Psoas muscle (tissue), 8 donors: ENCODE data around the gene WAPL. TPM values are rescaled to one million over a fixed set of nuclear protein-coding genes. Genes with fewer than 3 reads are reported as not detected.

Source experiments
- ATAC-seq, 4 donors: fragments of 200-7000 bp; cut with Tn5 transposase; one replicate each; pipeline ENCODE4 v1.9.1; 2020; ENCODE audit warnings: moderate library complexity in 3 of 4, mild to moderate bottlenecking in 2 of 4
- DNase-seq, 2 donors: peaks; one replicate each; pipeline ENCODE4 v3.0.0-alpha.2; 2020
- H3K27ac ChIP-seq: fragments of 200-600 bp; one replicate; pipeline ENCODE4 v1.8.0; 2022
- H3K27me3 ChIP-seq, 3 donors: fragments of 200-600 bp in 1 of 3; one replicate each; pipeline versions ENCODE4 v1.6.1 to v1.8.0; 2013 to 2022; ENCODE audit warnings: low read length in 2 of 3, mild to moderate bottlenecking in 2 of 3, moderate library complexity in 1 of 3; ENCODE audit not compliant: insufficient read depth in 3 of 3
- H3K36me3 ChIP-seq, 2 donors: fragments of 200-600 bp in 1 of 2; one replicate each; pipeline versions ENCODE4 v1.6.1 to v1.8.0; 2013 to 2022; ENCODE audit warnings: low read depth in 1 of 2, mild to moderate bottlenecking in 1 of 2, moderate library complexity in 1 of 2; ENCODE audit not compliant: insufficient read depth in 1 of 2
- H3K4me1 ChIP-seq: fragments of 200-600 bp; one replicate; pipeline ENCODE4 v1.8.0; 2022
- H3K4me3 ChIP-seq: fragments of 200-600 bp; one replicate; pipeline ENCODE4 v1.8.0; 2022; ENCODE audit warnings: mild to moderate bottlenecking
- H3K9me3 ChIP-seq: fragments of 200-600 bp; one replicate; pipeline ENCODE4 v1.8.0; 2022
- WGBS, 3 donors: extraction: QIAGEN DNeasy Blood & Tissue Kit; methylation state at CpG; one replicate each; pipeline versions ENCODE4 v1.1.6 to v1.1.7; 2013; 5-methylcytosine and 5-hydroxymethylcytosine counted together
- intact Hi-C, 2 donors: fragments of 100-400 bp; cut with DNase I; formaldehyde crosslinking; loops; one replicate each; pipeline versions ENCODE4 v1.11.0 to v1.14.2; 2022
- polyA plus RNA-seq, 3 donors: library from polyadenylated mRNA; stranded (reverse); fragments of 200-250 nt; gene quantifications; one replicate each; pipeline ENCODE4 v1.2.3, GENCODE V29; 2013
- total RNA-seq, 4 donors: library from RNA; stranded (reverse); fragmentation: NEBNext Ultra II Directional in 2 of 4; extraction: Animal tissue kit (Norgen Biotek cat#: 25700) in 2 of 4; gene quantifications; one replicate each; pipeline versions ENCODE4 v1.2.1 to v1.2.4, GENCODE V29; 2021 to 2023
- TF ChIP-seq, protein P1 (sequence below): fragments of 200-600 bp; IDR thresholded peaks from one replicate; pipeline ENCODE4 v1.8.0; 2022; ENCODE audit warnings: antibody characterized with exemption
- donor health status: healthy with polysubstance abuse.
- donor health status: DM: no; HTN: no; CAD: no; lungs with moderate emphysema.
- donor health status: Bipolar disorder and iron deficiency.
- donor health status: healthy.
- donor health status: DM: yes; HTN: yes; CAD: no.
- donor health status: DM: no; HTN: no; CAD: no.
- donor health status: DM: no; HTN: no; CAD: no.
- donor health status: DM: yes; HTN: yes; CAD: no.

WAPL gene
- total and polyA plus RNA-seq, 7 donors = 20.0 to 63.7 (median 38.0) TPM

DNA sequence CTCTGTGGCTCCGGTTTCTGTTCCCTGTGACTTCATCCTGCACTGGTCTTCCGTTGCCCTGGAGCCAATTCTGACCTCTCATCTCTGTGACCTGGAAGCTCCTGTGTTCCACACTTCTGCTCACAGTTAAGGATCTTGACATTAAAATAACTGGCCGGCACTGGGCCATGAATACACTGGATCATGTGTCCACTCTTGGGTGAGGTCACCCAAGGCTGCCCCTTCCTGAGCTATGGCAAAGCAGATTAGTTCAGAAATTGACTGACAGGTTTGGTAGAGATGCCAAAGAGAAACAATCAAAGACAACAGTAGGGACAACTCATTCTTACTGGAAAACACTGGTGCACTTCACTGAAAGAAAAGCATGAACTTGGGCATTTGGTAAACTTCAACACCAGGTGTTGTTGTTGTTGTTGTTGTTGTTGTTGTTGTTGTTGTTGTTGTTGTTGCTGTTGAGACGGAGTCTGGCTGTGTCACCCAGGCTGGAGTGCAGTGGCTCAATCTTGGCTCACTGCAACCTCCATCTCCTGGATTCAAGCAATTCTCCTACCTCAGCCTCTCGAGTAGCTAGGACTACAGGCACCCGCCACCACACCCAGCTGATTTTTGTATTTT is 118.3 kb downstream of the WAPL start:
- Histone ChIP-seq H3K4me3 (no peak overlapping the region), H3K27ac (no peak overlapping the region), H3K27me3 (no peaks in the 10 kb centered on the region), H3K4me1 (peaks cover 10% of the 10 kb centered on the region), H3K36me3 (no peaks in the 10 kb centered on the region), H3K9me3 (no peaks in the 10 kb centered on the region)
- TF ChIP-seq, protein P1, sequence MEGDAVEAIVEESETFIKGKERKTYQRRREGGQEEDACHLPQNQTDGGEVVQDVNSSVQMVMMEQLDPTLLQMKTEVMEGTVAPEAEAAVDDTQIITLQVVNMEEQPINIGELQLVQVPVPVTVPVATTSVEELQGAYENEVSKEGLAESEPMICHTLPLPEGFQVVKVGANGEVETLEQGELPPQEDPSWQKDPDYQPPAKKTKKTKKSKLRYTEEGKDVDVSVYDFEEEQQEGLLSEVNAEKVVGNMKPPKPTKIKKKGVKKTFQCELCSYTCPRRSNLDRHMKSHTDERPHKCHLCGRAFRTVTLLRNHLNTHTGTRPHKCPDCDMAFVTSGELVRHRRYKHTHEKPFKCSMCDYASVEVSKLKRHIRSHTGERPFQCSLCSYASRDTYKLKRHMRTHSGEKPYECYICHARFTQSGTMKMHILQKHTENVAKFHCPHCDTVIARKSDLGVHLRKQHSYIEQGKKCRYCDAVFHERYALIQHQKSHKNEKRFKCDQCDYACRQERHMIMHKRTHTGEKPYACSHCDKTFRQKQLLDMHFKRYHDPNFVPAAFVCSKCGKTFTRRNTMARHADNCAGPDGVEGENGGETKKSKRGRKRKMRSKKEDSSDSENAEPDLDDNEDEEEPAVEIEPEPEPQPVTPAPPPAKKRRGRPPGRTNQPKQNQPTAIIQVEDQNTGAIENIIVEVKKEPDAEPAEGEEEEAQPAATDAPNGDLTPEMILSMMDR = no peak
- ATAC-seq (no peak), DNase-seq (no peak)
- 44 to 54% (median 47%) methylated on average over 6 of the region's 6 CpGs for WGBS, 3 donors
- intact Hi-C loops = no loop called here

GRCh38 chr10:86402283-86402941 is 119.2 kb downstream of the WAPL start:
- Histone ChIP-seq H3K4me3 (no peak overlapping the region), H3K9me3 (no peaks in the 10 kb centered on the region), H3K36me3 (no peaks in the 10 kb centered on the region), H3K27me3 (no peaks in the 10 kb centered on the region), H3K27ac (no peak overlapping the region), H3K4me1 (peaks cover 10% of the 10 kb centered on the region)
- intact Hi-C loops = no loop called here
- ATAC-seq (no peak), DNase-seq (no peak)
- TF ChIP-seq, protein P1 = no peak
- WGBS, 3 donors = 7 to 11% (median 10%) methylated on average over 18 of the region's 18 CpGs

- peak in 2 of 4 donors; percentile 8 to 10 for ATAC-seq
- WGBS, 3 donors = 17 to 24% (median 18%) methylated on average over 20 to 27 of the region's 27 CpGs
- intact Hi-C loops = loop anchor here in 1 of 2 donors (2.0 kb wide), 1 partner anchor 185 kb away; no protein-coding TSS in a partner anchor
These were observed 119.9 kb downstream of the WAPL start for GRCh38 chr10:86401588-86402282.

DNA sequence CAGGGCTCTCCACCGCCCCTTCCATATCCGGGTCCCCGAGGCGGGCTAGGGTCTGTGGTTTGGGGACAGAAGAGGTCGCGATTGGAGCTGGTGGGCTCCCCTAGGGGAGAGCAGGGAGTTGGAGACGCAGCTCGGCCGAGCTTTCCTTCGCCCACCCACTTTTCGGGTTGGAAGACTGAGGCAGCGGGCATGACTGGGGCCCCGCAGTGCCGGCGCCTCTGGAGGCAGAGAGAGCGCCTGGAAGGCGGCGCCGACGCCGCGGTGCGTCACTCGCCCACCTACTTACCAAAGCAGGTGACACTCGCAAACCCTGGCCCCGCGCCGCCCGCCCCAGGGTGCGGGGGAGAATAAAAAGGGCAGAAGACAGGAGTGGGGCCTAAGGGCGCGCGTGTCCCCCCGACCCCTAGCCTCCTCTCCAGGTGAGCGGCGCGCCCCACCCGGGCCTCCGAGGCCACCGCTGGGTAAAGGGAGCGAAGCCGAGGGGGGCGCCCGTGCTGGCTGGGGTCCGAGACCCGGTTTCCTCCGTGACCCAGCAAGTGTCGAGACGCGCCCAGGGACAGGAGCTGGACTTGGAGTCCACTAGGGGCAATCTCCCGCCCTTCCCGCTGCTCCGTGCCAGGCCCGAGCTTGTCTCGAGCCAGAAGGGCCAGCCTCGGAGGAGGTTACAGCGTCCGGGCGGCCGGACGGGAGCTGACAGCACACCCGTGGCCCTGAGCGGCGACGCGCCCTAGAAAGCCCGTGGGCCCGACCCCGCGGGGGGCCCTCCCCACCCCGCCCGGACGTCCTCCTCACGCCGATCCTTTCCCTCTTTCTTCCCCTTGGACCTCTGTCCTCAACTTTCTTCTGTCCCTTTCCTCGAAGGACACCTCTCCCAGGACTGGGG is 120.6 kb downstream of the WAPL start:
- Histone ChIP-seq H3K27me3 (no peaks in the 10 kb centered on the region), H3K36me3 (no peaks in the 10 kb centered on the region), H3K4me1 (peaks cover 10% of the 10 kb centered on the region), H3K27ac (peak overlapping the region; percentile 54), H3K9me3 (no peaks in the 10 kb centered on the region), H3K4me3 (peak overlapping the region; percentile 75)
- TF ChIP-seq, protein P1 = no peak
- ATAC-seq (peak; percentile 36 to 64 (median 54)), DNase-seq (peak; percentile 51 to 77)
- 1% methylated on average over 48 to 76 of the region's 76 CpGs for WGBS, 3 donors
- intact Hi-C loops = loop anchor here in 1 of 2 donors (2.0 kb wide), 1 partner anchor 186 kb away; no protein-coding TSS in a partner anchor

More at GRCh38 chr10:86401588-86402282, 119.9 kb downstream of the WAPL start:
- peak in 1 of 2 donors; percentile 23 for DNase-seq
- Histone ChIP-seq H3K4me1 (peaks cover 10% of the 10 kb centered on the region), H3K27ac (no peak overlapping the region), H3K27me3 (no peaks in the 10 kb centered on the region), H3K4me3 (peak overlapping the region; percentile 75), H3K36me3 (no peaks in the 10 kb centered on the region), H3K9me3 (no peaks in the 10 kb centered on the region)
- TF ChIP-seq, protein P1 = no peak
